HS-27A (cell line): ENCODE data around the gene TSPAN32.
"Not testable (repeated sequence)": the region's sequence is repeated elsewhere in the genome, so short reads cannot be mapped to it uniquely, and the experiment has no call there.

Experiments
- DNase-seq: peaks from one replicate; pipeline ENCODE4 v3.0.0-alpha.2; 2012; ENCODE audit warnings: low read depth, missing footprints

TSPAN32 gene

DNA sequence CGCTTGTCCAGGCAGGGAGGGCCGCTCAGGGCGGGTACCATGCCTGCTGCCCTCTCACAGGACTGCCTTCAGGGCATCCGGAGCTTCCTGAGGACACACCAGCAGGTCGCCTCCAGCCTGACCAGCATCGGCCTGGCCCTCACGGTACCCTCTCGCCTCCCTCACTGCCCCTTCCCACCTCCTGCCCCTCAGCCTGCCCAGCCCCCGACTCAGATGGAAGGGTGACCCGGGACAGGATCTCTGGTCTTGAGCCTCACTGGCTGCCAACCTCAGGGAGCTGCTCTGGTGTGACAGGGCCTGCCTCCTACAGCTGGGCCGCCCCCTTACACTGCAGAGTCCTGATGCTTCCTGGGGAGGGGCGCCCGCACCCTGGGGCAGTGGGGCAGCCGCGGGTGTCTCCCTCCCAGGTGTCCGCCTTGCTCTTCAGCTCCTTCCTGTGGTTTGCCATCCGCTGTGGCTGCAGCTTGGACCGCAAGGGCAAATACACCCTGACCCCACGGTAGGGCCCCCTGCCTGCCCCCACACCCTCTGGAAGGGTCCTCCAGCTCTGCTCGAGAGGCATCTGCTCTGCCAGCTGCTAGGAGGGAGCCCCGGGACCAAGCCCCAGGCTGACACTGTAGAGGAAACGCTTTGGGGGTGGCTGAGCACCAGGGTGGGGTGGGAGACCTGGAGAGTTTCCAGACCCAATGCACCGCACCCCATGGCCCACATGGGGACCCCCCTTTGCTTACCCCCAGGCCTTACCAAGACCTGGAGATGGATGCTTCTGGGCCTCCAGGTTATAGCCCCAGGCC is 14.6 kb downstream of the TSPAN32 start:
- DNase-seq: no peak

DNA sequence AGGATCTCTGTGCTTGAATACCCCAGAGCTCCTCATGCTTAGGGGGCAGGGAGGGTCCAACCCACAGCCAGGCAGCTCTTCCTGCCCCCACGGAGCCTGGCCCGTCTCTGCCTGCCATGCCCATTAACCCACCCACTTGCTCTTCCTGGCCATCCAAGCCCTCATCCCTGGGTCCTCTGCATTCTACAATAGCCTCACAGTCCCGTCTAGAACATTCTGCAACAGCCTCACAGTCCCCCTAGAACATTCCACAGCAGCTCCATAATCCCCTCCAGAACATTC is 15.1 kb downstream of the TSPAN32 start:
- DNase-seq: no peak

DNA sequence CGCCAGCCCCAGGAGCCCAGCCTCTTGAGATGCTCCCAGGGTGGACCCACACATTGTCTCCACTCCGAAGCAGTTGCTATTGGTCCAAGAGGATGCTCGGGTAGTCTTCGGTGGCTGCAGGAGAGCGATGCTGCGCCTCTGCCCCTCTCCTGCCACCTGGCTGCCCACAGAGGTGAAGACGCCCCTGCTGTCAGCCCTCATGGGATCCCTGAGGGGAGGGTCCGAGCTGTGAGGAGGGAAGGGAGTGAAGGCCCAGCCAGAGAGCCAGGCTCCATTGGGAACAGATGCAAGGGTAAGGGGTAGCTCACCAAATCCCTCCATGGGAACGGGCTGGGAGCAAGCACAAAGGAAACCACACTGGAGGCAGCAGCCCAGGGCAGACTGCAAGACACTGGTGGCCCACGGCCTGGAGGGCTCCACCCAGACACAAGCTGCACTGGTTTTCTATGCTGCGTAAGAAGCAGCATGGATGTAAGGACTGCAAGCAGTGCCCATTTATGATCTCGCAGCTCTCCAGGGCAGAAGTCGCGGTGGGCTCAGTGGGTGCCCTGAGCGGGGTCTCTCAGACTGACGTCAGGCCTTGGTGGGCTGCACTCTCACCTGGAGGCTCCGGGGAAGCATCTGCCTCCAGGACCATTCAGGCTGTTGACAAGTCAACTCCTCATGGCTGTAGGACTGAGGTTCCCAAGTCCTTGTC is 15.7 kb downstream of the TSPAN32 start:
- DNase-seq: no peak

DNA sequence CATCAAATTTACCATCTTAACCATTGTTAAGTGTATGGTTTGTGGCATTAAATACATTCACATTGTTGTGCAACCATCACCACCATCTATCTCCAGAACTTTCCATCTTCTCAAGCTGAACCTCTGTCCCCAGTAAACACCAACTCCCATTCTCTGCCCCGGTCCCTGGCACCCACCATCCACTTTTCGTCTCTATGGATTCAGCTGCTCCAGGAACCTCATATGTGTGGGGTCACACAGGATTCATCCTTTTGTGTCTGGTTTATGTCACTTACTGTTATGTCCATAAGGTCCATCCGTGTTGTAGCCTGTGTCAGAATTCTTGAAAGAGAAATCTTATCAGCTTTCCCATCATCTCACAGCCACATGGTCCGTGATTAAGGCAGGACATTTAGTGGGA is 16.3 kb downstream of the TSPAN32 start:
- DNase-seq: no peak

DNA sequence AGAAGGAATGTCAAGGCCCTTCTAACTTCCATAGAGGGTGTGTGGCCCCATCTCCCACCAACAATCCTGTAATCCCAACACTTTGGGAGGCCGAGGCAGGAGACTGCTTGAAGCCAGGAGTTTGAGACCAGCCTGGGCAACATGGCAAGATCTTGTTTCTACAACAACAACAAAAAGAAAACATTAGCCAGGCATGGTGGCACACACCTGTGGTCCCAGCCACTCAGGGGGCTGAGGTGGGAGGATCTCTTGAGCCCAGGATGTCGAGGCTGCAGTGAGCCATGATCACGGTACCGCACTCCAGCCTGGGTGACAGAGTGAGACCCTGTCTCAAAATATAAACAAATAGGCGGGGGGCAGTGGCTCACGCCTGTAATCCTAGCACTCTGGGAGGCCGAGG is 16.9 kb downstream of the TSPAN32 start:
- DNase-seq: no peak

DNA sequence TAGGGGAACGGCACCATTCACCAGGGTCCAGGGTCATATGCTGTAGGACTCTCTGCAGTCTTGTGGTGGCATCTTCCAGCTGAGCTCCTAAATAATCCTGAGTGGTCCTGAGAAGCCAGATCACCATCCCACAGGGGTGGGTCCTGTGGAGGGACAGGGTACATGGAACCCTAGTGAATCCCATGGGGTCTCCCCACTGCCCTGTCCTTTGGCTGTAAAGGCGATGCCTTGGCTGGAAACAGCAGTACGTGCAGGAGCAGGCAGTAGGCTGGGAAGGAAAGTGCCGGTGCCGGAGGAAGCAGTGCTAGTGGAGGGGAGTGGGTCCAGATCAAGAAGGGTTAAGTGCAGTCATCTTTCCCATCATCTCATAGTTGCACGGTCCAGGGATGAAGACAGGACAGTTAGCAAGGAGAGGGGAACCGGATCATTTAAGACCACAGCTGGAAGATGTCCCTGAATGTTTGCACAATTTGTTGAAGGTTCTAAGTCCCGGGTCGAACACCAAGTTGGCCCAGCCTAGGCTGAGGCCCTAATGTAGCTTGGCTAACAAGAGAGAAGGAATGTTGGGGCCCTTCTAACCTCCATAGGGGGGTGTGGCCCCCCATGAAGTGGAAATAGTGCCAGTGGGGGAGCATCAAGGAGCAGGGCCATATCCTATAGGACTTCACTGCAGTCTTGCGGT is 18.1 kb downstream of the TSPAN32 start:
- no peak for DNase-seq

DNA sequence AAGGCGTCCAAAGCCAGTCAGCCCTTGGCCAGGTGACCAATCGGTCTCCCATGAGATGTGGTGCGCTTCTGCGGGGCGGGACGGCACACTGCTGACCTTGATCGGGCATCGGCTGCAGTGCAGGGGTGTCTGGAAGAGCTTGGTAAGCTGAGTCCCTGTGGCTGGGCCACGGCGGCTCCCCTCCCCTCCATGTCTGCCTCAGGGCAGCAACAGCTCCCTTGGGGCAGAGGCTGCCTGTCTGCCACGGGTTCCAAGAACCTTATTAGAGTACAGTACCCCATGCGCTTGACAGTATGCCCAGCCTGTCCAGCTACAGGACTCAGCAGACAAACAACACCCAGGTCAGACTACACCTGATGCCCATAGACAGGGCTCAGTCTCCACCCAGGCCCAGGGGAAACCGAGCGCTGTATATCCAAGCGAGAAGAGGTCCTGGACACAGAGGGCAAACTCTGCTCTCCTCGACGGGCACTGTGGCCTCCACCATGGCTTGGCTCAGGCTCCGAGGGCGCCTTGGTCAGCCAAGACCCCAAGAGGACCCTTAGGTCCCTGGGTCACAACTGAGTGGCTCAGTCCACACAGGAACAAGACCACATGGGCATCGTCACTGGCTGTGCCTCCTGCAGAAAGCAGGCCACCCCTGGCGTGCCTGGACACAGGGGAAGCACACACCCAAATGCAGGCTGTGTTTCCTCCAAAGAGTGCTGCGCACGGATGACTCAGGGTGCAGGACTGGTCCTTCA is 18.9 kb downstream of the TSPAN32 start:
- DNase-seq: no peak

DNA sequence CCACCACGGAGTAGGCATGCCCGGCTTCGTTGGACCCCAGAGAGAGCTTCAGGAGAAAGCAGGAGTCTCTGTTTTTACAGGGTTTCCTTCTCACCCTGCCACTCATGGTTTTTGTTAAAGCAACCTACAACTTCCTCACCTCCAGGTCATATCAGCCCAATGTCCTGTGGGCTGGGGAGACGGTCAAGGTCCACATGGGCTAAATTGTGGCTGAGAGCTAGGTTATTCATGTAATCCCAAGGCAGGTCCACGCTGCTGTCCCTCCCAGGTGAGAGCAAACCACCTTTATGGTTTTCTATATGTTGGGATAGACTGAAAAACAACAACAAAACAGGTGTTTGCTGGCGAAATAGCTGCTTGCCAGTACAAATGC is 19.5 kb downstream of the TSPAN32 start:
- DNase-seq: no peak

DNA sequence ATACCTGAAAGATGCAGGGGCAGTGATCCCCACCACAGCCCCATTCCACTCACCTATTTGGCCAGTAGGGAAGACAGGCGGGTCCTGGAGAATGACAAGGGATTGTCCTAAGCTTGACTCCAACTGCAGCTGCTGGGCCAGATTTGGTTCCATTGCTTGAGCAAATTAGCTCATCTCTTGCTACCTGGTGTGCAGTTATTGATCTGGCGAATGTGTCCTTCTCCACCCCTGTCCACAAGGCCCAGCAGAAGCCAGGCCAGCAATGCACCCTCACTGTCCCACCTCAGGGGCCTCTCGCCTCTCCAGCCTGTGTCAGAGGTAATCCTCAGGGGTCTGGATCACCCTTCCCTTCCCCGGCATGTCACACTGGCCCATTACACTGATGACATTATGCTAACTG is 23.3 kb downstream of the TSPAN32 start:
- DNase-seq: no peak

DNA sequence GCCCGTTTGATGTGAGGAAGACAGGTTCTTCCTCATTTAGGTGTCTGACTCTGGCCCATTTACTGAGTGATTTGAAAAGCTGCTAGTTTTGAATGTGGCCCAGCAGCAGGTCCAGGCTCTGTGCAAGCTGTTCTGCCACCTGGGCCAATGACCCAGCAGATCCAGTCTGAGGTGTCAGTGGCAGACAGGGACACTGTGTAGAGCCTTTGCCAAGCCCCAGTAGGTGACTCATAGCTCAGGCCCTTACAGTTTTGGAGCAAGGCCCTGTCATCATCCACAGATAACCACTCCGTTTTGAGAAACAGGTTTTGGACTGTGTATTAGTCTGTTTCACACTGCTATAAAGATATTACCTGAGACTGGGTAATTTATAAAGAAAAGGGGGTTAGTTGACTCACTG is 23.9 kb downstream of the TSPAN32 start:
- DNase-seq: no peak

DNA sequence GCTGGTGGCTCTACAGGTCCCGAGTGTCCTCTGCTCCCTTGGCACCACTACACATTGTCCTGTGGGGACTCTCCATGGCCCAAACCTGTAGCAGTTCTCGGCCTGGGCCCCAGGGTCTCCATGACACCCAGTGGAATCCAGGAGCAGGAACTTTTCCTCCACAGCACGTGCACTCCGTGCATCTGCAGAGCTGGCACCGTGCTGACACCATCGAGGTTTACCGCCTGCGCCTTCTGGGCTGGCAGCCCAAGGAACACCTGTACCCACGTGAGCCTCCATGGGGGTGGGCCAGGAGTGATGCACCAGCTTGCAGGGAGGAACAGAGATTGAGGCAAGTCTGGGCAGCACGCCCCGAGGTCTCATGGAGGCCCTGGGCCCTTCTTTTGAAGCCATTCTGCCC is 25.2 kb downstream of the TSPAN32 start:
- no peak for DNase-seq

DNA sequence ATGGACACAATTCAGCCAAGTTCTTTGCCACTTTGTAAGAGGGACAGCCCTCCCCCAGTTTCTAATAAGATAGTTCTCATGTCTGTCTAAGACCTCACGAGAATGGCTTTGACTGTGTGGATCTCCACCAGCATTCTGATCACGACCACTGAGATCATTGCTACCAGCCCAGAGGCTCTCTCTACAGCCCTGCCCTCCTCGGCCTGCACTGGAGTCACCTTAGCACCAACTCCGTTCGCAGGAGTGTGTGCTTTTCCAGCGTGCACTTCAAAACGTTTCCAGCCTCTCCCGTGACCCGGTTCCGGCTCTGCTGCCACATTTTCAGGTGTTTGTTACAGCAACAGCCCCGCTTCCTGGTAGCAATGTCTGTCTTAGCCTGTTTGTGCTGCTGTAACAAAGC is 26.2 kb downstream of the TSPAN32 start:
- no peak for DNase-seq

DNA sequence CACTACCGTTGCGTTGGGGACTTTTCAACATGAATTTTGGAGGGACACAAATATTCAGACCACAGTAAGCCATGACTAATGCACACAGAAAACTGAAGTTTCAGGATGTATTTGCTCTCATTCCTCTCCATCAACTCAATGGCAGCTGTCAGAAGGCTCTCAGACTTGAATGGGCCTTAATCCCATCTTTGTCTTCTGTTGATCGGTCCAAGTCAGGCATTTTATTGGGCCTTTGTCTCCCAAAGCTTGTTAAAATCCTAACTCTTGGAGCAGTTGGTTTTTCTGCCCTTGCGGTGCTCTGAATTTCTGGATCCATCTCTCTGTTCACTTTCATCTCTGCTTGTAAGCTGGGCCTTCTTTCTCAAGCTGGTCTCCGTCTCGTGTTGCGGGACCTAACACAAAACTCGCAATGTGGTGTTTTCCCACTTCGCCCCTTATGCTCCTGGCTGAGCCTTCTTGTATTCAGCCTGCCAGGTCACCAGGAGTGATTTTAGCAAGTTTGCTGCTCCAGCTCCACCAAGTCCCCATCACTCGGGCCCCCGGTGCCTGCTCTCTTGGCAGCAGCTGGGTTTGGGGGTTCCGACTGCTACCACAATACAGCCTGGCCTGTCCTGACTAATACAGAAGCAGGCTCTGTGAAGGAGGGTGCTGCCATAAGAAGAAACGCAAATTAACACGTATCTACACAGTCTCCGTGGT is 27.0 kb downstream of the TSPAN32 start:
- no peak for DNase-seq

DNA sequence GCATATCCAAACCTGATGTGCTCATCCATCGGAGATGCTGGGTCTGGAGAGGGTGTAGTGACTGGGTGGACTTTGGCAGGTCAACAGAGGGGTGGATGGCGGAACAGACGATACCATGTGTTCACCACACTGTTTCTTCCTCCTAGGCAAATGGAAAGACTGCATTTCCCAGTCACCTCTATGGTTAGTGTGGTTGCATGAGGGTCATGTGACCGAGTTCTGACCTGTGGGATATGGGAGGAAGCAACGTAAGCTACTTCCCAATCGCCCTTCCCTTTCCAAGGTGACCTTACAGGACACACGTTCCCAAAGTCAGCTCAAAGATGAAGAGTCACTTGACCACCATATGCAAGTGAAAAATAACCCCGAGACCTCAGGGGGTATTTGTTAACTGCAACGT is 27.7 kb downstream of the TSPAN32 start:
- DNase-seq: no peak

DNA sequence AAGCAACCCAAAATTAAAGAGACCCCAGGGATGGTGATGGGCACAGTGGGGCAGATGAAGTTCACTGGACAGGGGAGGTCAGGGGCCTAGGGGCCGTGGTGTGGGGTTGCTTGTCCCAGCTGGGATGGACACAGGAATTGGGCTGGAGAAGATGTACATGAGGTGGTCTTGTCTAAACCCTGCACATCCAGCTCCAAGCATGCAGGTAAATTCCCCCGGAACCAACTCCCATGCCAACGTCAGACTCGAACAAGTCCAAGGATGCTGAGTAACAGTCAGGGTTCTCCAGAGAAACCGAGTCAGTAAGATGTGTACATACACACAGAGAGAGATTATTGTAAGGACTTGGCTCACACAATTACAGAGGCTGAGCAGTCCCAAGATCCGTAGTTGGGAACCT is 28.9 kb downstream of the TSPAN32 start:
- DNase-seq: no peak

DNA sequence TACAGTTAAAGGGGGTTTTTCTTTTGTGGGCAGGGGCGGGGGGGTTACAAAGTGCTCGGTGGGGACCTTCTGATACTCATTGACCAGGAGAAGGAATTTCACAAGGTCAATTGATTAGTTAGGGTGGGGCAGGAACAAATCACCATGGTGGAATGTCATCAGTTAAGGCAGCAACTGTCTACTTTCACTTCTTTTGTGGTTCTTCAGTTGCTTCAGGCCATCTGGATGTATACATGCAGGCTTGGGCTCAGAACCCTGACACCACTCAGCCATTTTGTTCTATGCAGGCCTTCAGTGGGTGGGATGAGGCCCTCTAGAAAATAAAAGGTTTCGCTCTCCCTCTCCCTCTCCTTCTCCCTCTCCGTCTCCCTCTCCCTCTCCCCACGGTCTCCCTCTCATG is 29.6 kb downstream of the TSPAN32 start:
- no peak for DNase-seq

DNA sequence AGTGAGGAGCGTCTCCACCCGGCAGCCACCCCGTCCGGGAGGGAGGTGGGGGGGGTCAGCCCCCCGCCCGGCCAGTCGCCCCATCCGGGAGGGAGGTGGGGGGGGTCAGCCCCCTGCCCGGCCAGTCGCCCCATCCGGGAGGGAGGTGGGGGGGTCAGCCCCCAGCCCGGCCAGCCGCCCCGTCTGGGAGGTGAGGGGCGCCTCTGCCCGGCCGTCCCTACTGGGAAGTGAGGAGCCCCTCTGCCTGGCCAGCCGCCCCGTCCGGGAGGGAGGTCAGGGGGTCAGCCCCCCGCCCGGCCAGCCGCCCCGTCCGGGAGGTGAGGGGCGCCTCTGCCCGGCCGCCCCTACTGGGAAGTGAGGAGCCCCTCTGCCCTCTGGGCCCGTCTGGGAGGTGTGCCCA is 30.8 kb downstream of the TSPAN32 start:
- DNase-seq: not testable (repeated sequence)

DNA sequence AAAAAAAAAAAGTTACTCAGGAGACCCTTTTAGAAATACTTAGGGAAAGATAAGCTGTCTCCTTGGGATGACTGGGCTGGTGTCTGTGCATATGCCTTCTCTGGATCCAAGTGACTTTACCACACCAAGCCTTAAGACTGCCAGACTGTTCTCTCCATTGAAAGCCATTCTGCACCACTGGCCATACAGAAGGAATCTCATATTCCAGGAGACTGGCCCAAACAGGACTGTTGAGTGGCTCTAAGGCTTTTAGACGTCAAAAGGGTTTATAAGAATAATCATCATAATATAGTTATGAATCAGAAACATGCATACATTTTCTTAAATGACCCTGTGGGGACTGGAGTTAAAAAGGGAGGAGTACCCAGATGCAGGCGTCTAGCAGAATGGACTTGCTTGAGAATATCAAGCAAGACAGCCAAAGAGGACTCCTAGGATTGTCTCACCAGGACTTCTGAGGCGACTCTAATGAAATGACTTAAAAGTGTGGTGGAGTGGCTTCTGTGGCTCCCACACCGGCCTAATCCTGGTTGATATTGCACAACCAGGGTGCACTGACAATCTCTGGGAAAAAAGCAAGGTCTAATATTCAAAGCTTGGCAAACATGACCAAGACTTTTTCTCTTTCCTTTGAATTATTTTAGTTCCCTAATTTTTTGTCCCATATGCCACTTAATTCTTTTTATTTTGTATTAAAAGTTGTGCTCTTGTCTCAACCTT is 31.8 kb downstream of the TSPAN32 start:
- not testable (repeated sequence) for DNase-seq

DNA sequence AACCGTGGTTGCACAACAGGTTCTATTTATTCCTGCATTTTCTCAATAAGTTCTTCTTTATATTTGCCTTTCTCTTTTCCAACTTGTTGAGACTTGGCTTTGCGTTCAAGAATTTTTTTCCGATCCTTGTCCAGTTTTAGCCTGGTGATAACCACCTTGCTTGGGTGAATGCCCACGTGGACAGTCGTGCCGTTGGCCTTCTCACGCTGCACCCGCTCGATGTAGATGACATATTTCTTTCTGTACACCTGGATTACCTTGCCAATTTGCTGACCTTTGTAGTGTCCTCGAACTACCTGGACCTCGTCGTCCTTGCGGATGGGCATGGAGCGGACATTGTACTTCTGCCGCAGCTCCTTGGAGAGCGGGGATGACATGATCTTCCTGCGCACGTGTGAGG is 33.5 kb downstream of the TSPAN32 start:
- DNase-seq: not testable (repeated sequence)

DNA sequence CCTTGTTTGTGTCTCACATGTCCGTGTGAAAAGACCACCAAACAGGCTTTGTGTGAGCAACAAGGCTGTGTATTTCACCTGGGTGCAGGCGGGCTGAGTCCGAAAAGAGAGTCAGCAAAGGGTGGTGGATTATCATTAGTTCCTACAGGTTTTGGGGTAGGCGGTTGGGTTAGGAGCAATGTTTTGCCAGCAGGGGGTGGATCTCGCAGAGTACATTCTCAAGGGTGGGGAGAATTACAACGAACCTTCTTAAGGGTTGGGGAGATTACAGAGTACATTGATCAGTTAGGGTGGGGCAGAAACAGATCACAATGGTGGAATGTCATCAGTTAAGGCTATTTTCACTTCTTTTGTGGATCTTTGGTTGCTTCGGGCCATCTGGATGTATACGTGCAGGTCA is 36.9 kb downstream of the TSPAN32 start:
- DNase-seq: not testable (repeated sequence)

DNA sequence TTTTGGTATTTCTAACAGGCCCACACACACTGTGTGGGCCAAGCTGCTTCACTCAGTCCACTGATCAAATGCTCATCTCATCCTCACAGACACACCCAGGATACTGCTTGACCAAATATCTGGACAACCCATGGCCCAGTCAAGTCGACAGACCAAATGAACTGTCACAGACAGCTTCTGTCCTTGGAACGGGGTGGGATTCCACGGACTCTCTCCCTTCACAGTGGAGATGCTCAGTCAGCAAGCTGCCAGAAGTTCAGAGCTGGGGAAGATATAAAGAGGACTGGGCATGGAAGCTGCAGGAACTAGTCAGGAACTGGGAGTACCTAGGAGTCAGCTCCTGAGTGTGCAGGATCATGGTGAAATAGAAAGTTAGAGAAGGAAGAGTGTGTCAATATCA is 40.7 kb downstream of the TSPAN32 start:
- DNase-seq: no peak
